HepG2 (cell line): ENCODE data around the gene ST6GALNAC2. TPM values are rescaled to one million over a fixed set of nuclear protein-coding genes. Genes with fewer than 3 reads are reported as not detected.

Experiments
- CREM ChIP-seq, 2 experiments: sonication (generic) in 1 of 2; formaldehyde crosslinking in 1 of 2; IDR thresholded peaks; 2 replicates each; pipeline versions ENCODE4 v1.4.0 to v1.6.1; 2016 to 2020; ENCODE audit warnings: antibody characterized with exemption in 1 of 2, mild to moderate bottlenecking in 1 of 2, missing genetic modification reagents in 1 of 2
- ERF ChIP-seq: IDR thresholded peaks from 2 replicates; pipeline ENCODE4 v1.6.1; 2018; ENCODE audit warnings: missing biosample characterization, missing genetic modification reagents
- GFI1 ChIP-seq: sonication (generic); formaldehyde crosslinking; IDR thresholded peaks from 2 replicates; pipeline ENCODE4 v1.5.0; 2020; ENCODE audit warnings: missing genetic modification reagents, mild to moderate bottlenecking, borderline replicate concordance
- KLF9 ChIP-seq: IDR thresholded peaks from 2 replicates; pipeline ENCODE4 v1.6.1; 2016; ENCODE audit warnings: low read depth
- MZF1 ChIP-seq: sonication (generic); formaldehyde crosslinking; IDR thresholded peaks from 2 replicates; pipeline ENCODE4 v1.8.1; 2023; ENCODE audit warnings: mild to moderate bottlenecking, missing genetic modification reagents, borderline replicate concordance
- PCBP1 ChIP-seq: fragments of 200-400 bp; formaldehyde crosslinking; IDR thresholded peaks from 2 replicates; pipeline ENCODE4 v1.6.1; 2017; ENCODE audit warnings: mild to moderate bottlenecking, low read depth, low read length, borderline replicate concordance
- PPARG ChIP-seq: conservative IDR thresholded peaks from 2 replicates; pipeline ENCODE4 v1.6.1; 2016; ENCODE audit warnings: missing biosample characterization, missing genetic modification reagents
- TCF12 ChIP-seq, 2 experiments: fragments of 450-650 bp in 1 of 2; sonication (generic) in 1 of 2; formaldehyde crosslinking in 1 of 2; IDR thresholded peaks; 2 replicates each; pipeline versions ENCODE4 v1.6.1 to v1.8.0; 2017 to 2022; ENCODE audit warnings: antibody characterized with exemption in 1 of 2, mild to moderate bottlenecking in 1 of 2, missing genetic modification reagents in 1 of 2, moderate library complexity in 1 of 2
- ZNF253 ChIP-seq: sonication (generic); formaldehyde crosslinking; IDR thresholded peaks from 2 replicates; pipeline ENCODE4 v1.8.0; 2022; ENCODE audit warnings: mild to moderate bottlenecking, missing genetic modification reagents, borderline replicate concordance
- ZNF441 ChIP-seq: sonication (generic); formaldehyde crosslinking; IDR thresholded peaks from 2 replicates; pipeline ENCODE4 v1.7.0; 2021; ENCODE audit warnings: missing genetic modification reagents, borderline replicate concordance
- ZNF772 ChIP-seq: sonication (generic); formaldehyde crosslinking; IDR thresholded peaks from 2 replicates; pipeline ENCODE4 v1.5.0; 2020; ENCODE audit warnings: mild to moderate bottlenecking, missing genetic modification reagents
- ZSCAN31 ChIP-seq: sonication (generic); formaldehyde crosslinking; IDR thresholded peaks from 2 replicates; pipeline ENCODE4 v1.5.0; 2020; ENCODE audit warnings: low read depth, mild to moderate bottlenecking, missing genetic modification reagents
- polyA plus RNA-seq, 8 experiments: library from polyadenylated mRNA; depleted of rRNA in 3 of 8; stranded (reverse) in 7 of 8; unstranded in 1 of 8; fragments of >200 nt; fragmentation: Illumina TruSeq in 4 of 8; extraction: Trizol in 4 of 8; gene quantifications; 2 replicates each; pipeline versions ENCODE4 v1.2.1 to v1.2.3, GENCODE V29; 2011 to 2016; ENCODE audit warnings: low read depth in 4 of 8, missing spikeins in 1 of 8, mixed read lengths in 1 of 8; ENCODE audit not compliant: insufficient read depth in 1 of 8
- total RNA-seq, 5 experiments: library from RNA; depleted of rRNA; stranded (reverse); fragments of >200 nt; fragmentation: Illumina TruSeq; extraction: Trizol; gene quantifications; 2 replicates each; pipeline ENCODE4 v1.2.3, GENCODE V29; 2016; ENCODE audit warnings: low read depth in 1 of 5
- TF ChIP-seq, protein P1 (sequence below): sonication (generic); formaldehyde crosslinking; IDR thresholded peaks from 2 replicates; pipeline ENCODE4 v1.5.0; 2020; ENCODE audit warnings: mild to moderate bottlenecking, missing genetic modification reagents, moderate library complexity
- TF ChIP-seq, protein P2 (sequence below): sonication (generic); formaldehyde crosslinking; IDR thresholded peaks from 2 replicates; pipeline ENCODE4 v1.8.0; 2022; ENCODE audit warnings: missing genetic modification reagents, mild to moderate bottlenecking, borderline replicate concordance
- TF ChIP-seq, protein P3 (sequence below): sonication (generic); formaldehyde crosslinking; IDR thresholded peaks from 2 replicates; pipeline ENCODE4 v1.4.0; 2020; ENCODE audit warnings: missing genetic modification reagents, borderline replicate concordance
- TF ChIP-seq, protein P4 (sequence below): sonication (generic); formaldehyde crosslinking; IDR thresholded peaks from 2 replicates; pipeline ENCODE4 v1.4.0; 2020; ENCODE audit warnings: missing genetic modification reagents
- TF ChIP-seq, protein P5 (sequence below): sonication (generic); formaldehyde crosslinking; IDR thresholded peaks from 2 replicates; pipeline ENCODE4 v1.4.0; 2020; ENCODE audit warnings: missing genetic modification reagents

ST6GALNAC2 gene
- total and polyA plus RNA-seq, 2 of the 13 experiments (the other 11 are each of a cell fraction or from before 2014, with no cell fraction given) = 0.12 to 0.49 TPM

DNA sequence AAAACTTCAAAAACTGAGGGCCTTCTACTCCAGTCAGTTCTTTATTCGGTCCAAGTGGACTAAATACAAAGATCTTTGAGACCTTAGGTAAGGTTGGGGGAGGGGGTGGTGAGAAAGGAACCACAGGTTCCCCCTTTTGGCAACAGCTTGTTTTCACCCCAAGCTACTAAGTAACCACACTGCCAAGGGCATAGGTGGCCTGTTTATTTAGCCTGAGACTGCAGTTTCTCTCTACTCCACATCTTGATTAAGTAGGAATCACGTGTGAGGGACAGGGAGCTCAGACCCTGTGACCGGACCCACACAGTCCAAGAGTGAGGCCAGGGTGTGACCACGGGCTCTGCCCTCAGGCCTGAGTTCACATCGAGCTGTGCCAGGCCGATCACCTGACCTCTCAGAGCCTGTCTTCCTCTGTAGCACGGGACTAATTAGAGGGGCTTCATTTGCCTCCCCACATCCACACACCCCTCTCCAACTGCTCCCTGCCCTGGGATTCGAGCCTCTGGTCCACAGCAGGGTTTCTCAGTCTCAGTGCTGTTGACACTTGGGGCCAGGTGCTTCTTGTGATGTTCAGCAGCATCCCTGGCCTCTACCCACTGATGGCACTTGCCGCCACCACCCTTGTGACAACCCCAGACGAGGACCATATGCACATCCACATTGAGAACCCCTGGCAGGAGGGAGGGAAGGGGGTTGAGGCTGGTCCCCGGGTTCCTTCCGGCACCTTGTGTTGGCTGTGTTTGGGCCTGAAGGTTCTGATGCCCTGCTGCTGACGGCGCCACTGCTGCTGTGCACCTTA is 17.8 kb downstream of the ST6GALNAC2 start (continued):
- TF ChIP-seq, protein P1, sequence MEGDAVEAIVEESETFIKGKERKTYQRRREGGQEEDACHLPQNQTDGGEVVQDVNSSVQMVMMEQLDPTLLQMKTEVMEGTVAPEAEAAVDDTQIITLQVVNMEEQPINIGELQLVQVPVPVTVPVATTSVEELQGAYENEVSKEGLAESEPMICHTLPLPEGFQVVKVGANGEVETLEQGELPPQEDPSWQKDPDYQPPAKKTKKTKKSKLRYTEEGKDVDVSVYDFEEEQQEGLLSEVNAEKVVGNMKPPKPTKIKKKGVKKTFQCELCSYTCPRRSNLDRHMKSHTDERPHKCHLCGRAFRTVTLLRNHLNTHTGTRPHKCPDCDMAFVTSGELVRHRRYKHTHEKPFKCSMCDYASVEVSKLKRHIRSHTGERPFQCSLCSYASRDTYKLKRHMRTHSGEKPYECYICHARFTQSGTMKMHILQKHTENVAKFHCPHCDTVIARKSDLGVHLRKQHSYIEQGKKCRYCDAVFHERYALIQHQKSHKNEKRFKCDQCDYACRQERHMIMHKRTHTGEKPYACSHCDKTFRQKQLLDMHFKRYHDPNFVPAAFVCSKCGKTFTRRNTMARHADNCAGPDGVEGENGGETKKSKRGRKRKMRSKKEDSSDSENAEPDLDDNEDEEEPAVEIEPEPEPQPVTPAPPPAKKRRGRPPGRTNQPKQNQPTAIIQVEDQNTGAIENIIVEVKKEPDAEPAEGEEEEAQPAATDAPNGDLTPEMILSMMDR (CRISPR knock-in tag) = no peak
- TF ChIP-seq ZNF253 (no peak), ERF (no peak), TCF12 (IDR thresholded peaks at IDR 0.05) (no peak), TCF12 (CRISPR knock-in tag; IDR thresholded peaks at IDR 0.05) (no peak), MZF1 (CRISPR knock-in tag) (no peak), PCBP1 (no peak), ZNF772 (CRISPR knock-in tag) (no peak), ZSCAN31 (CRISPR knock-in tag) (0 out of 2 replicates have a peak, but pooled peaks have one; percentile 22), GFI1 (CRISPR knock-in tag) (no peak; the same call in 1 of the 2 replicates), KLF9 (CRISPR knock-in tag) (no peak), CREM (IDR thresholded peaks at IDR 0.05) (peak; percentile 30; the same call in 1 of the 2 replicates), CREM (CRISPR knock-in tag; IDR thresholded peaks at IDR 0.05) (no peak), ZNF441 (CRISPR knock-in tag) (no peak), PPARG (CRISPR knock-in tag) (no peak)
- TF ChIP-seq, protein P2, sequence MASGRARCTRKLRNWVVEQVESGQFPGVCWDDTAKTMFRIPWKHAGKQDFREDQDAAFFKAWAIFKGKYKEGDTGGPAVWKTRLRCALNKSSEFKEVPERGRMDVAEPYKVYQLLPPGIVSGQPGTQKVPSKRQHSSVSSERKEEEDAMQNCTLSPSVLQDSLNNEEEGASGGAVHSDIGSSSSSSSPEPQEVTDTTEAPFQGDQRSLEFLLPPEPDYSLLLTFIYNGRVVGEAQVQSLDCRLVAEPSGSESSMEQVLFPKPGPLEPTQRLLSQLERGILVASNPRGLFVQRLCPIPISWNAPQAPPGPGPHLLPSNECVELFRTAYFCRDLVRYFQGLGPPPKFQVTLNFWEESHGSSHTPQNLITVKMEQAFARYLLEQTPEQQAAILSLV (CRISPR knock-in tag) = no peak
- TF ChIP-seq, protein P3, sequence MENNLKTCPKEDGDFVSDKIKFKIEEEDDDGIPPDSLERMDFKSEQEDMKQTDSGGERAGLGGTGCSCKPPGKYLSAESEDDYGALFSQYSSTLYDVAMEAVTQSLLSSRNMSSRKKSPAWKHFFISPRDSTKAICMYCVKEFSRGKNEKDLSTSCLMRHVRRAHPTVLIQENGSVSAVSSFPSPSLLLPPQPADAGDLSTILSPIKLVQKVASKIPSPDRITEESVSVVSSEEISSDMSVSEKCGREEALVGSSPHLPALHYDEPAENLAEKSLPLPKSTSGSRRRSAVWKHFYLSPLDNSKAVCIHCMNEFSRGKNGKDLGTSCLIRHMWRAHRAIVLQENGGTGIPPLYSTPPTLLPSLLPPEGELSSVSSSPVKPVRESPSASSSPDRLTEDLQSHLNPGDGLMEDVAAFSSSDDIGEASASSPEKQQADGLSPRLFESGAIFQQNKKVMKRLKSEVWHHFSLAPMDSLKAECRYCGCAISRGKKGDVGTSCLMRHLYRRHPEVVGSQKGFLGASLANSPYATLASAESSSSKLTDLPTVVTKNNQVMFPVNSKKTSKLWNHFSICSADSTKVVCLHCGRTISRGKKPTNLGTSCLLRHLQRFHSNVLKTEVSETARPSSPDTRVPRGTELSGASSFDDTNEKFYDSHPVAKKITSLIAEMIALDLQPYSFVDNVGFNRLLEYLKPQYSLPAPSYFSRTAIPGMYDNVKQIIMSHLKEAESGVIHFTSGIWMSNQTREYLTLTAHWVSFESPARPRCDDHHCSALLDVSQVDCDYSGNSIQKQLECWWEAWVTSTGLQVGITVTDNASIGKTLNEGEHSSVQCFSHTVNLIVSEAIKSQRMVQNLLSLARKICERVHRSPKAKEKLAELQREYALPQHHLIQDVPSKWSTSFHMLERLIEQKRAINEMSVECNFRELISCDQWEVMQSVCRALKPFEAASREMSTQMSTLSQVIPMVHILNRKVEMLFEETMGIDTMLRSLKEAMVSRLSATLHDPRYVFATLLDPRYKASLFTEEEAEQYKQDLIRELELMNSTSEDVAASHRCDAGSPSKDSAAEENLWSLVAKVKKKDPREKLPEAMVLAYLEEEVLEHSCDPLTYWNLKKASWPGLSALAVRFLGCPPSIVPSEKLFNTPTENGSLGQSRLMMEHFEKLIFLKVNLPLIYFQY (CRISPR knock-in tag) = 0 out of 2 replicates have a peak, but pooled peaks have one; percentile 21
- TF ChIP-seq, protein P4, sequence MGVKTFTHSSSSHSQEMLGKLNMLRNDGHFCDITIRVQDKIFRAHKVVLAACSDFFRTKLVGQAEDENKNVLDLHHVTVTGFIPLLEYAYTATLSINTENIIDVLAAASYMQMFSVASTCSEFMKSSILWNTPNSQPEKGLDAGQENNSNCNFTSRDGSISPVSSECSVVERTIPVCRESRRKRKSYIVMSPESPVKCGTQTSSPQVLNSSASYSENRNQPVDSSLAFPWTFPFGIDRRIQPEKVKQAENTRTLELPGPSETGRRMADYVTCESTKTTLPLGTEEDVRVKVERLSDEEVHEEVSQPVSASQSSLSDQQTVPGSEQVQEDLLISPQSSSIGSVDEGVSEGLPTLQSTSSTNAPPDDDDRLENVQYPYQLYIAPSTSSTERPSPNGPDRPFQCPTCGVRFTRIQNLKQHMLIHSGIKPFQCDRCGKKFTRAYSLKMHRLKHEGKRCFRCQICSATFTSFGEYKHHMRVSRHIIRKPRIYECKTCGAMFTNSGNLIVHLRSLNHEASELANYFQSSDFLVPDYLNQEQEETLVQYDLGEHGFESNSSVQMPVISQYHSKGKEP (CRISPR knock-in tag) = no peak
- TF ChIP-seq, protein P5, sequence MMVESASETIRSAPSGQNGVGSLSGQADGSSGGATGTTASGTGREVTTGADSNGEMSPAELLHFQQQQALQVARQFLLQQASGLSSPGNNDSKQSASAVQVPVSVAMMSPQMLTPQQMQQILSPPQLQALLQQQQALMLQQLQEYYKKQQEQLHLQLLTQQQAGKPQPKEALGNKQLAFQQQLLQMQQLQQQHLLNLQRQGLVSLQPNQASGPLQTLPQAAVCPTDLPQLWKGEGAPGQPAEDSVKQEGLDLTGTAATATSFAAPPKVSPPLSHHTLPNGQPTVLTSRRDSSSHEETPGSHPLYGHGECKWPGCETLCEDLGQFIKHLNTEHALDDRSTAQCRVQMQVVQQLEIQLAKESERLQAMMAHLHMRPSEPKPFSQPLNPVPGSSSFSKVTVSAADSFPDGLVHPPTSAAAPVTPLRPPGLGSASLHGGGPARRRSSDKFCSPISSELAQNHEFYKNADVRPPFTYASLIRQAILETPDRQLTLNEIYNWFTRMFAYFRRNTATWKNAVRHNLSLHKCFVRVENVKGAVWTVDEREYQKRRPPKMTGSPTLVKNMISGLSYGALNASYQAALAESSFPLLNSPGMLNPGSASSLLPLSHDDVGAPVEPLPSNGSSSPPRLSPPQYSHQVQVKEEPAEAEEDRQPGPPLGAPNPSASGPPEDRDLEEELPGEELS (CRISPR knock-in tag) = 0 out of 2 replicates have a peak, but pooled peaks have one; percentile 20
